Activated T-cell treated with anti-CD3 and anti-CD28 coated beads, Interleukin-2, amount 50 U/mL, for 48 hours (primary cell): ENCODE measurements around the gene PAM.
"Not testable (repeated sequence)": the region's sequence is repeated elsewhere in the genome, so short reads cannot be mapped to it uniquely, and the experiment has no call there.

ENCODE experiments used
- DNase-seq, 2 experiments: peaks; one replicate each; pipeline ENCODE4 v3.0.0-alpha.2; 2020

The PAM gene

GRCh38 chr5:102946414-102946813, 191.3 kb downstream of the PAM start:
- no peak for DNase-seq

DNA sequence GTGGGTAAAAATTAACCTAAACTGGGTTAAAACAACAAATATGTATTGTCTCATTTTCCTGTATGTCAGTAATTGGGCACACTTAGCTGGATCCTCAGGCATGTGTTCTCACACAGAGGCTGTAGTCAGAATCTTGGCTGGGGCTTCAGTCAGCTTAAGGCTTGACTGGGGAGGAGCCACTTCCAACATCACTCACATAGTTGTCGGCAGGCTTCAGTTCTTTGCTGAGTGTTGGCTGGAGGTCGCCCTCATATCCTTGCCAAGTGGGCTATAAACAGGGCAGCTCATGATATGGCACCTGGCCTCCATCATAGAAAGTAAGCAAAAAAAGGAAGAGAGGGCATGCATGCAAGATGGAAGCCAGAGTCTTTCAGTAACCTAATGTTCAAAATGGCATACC, 191.9 kb downstream of the PAM start:
- DNase-seq, result no peak

- DNase-seq, result no peak
These were observed 200.4 kb downstream of the PAM start for GRCh38 chr5:102955488-102955887.

DNA sequence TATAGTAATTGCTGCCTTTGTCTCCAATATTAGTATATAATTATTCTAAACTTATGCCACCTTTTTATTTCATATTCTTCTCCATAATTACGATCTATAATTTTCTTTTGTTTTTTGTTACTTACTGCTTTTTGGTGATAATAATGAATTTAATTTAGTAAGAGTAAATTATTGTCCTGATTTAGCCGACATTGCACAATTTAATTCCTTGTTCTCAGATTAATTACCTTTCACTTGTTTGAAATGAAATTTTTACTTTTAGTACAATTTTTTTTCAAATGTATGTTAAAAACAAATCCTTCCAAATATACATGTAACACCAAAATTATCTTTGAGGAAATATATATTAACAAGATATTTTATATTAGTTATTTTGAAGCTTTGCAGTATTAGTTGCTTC, 201.5 kb downstream of the PAM start:
- DNase-seq, result no peak

DNA sequence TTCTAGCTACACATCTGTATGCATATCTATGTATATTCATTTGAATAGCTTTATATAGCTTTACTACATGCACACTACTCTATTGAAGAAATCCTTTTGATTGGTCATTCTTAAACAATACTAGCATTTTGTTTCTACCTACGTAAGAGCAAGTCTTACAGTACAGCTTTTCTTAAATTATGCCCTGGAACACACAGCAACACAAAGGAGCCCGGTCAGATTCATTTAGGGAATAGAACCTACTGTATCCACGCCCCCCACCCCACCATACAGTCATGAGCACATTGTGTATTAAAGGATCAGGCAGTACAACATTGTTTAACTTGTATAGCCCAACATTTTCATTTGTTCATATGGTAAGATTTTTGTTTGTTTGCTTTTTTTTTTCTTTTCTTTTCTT, 202.0 kb downstream of the PAM start:
- no peak for DNase-seq

- no peak for DNase-seq
These were observed 203.4 kb downstream of the PAM start for GRCh38 chr5:102958481-102959011.

GRCh38 chr5:102959055-102959454, 203.9 kb downstream of the PAM start:
- DNase-seq, result no peak

DNA sequence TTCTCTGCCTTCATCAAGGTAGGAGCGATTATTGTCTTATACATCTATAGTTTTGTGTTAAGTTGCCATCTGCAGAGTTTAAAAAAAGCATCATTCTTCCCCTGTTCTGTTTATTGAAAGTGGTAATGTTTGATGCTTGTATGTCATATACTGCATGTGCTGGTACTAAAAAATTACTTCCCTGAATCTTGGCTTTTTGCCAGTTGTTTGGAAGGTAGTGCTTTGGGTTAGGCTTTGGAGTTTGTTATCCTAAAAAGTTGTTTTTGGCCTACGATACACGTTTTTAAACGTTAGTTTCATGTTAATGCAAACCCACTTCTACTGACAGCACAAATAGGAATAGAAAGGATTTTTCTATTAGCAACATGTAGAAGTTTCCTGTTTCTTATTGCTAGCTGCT, 206.6 kb downstream of the PAM start:
- no peak for DNase-seq

- no peak for DNase-seq
These were observed 210.5 kb downstream of the PAM start for GRCh38 chr5:102965653-102966052.

GRCh38 chr5:102969641-102970040, 214.5 kb downstream of the PAM start:
- no peak for DNase-seq

GRCh38 chr5:102971676-102972293, 216.7 kb downstream of the PAM start:
- DNase-seq, result no peak

DNA sequence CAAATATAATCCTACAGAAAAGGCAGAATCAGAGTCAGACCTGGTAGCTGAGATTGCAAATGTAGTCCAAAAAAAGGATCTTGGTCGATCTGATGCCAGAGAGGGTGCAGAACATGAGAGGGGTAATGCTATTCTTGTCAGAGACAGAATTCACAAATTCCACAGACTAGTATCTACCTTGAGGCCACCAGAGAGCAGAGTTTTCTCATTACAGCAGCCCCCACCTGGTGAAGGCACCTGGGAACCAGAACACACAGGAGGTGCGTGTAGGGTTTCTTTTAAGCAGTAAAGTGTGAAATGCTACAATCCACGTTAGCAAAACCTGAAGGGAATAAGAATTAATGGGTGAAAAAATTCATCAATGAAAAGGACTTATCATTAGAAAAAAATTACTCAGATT, 219.1 kb downstream of the PAM start:
- no peak for DNase-seq

GRCh38 chr5:102975045-102975444, 219.9 kb downstream of the PAM start:
- DNase-seq, result no peak

DNA sequence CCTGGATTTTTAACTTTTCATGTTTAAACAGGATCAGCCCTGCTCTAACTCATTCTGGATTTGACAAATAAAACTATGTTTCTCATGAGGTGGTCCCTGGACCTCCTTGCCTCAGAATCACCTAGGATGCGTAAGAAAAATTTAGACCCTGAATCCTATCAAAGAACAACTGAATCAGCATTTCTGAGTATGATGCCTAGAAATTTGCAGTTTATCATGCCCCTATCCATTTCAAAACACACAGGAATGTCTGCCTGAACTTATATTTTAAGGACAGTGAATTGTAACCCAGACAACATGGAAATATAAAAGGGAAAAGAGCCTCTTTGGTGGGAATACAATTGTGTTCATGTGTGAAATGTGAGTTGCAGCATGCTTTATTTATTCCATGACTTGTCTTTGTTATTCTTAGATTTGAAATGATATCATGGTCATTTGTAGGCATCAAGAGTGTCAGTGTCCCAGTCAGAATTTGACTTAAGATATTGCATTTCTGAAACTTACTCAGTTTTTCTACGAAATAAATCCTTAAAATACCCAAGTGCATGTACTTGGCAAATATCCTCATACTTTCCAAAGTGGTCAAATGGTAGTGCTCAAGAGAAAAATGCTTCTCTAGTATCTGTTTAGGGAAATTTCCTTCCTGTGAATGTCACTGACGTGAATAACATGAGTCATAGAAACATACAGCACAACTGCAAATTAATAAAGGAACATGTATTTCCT, 220.5 kb downstream of the PAM start:
- no peak for DNase-seq

DNA sequence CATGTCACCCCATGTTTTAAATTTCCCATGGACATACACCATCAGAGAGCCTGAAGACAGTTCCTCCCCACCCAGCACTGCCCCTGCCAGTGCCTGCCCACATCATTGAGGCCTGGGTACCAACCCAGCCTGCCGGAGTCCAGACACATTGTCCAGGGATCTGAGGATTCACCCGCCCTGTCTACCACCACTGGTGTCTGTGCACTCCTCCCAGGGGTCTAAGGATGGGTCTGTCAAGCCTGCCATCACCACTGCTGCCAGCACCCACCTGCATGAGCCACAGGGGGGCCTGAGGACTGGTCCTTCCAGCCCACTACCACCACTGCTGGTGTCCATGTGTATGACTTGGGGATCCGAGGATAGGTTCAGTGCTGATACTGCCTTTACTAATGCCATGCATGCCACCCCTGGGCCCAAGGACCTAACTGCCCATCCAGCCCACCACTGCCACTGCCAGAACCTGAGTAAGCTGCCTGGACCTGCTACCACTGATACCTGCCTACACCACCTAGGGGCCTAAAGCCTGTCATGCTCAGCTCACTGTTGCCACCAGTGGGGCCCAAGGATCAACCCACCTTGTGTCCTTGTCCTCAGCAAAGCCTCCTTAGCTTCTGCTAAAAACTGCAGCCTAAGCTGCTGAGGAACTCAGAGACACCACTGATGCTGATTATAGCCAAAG, 227.0 kb downstream of the PAM start:
- DNase-seq, result no peak

DNA sequence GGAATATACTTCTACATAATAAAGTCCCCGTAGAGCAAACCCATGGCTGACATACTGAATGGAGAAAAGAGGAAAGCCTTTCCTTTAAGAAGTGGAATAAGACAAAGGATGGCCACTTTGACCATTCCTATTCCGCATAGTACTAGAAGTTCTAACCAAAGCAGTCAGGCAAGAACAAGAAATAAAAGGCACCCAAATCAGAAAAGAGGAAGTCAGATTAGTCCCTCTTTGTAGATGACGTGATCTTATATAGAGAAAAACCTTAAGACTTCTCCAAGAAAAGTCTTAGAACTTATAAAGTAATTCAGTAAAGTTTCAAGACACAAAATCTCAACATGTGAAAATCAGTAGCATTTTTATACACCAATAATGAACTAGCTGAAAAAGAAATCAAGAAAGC, 231.0 kb downstream of the PAM start:
- no peak for DNase-seq

DNA sequence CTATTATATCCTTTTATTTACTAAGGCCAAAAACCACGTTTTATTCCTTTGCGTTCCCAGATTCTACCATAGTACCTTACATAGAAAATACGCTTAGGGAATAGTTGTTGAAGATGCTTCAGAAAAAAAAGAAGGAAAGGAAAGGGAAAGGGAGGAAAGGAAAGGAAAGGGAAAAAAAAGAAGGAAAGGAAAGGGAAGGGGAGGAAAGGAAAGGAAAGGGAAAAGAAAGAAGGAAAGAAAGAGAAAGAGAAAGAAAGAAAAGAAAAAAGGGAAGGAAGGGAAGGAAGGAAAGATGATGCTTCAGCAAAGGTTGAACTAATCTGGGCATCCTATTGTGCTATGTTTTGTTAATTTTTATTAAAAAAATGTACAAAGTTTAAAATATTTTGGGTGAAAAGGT, 233.4 kb downstream of the PAM start:
- DNase-seq, result no peak

DNA sequence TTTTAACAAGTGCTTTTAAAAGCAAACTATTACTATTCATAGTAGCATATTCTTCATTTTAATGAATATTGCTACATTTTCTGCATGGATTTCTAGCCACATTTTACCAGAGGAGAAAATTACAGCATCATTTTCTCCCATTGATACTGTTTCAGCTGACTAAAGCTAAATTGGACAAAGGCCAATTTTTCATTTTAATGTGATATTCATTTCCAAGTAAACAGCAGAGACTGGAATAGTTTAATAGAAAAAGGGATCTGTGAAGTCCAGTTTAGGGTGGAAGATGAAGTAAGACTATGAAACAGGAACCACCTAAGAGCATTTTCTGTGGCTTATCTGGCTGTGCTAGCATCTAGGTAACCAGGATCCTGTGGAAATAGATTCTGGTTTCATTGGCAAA, 236.7 kb downstream of the PAM start:
- DNase-seq, result no peak

- DNase-seq, result no peak
These were observed 241.0 kb downstream of the PAM start for GRCh38 chr5:102996011-102996575.

- no peak for DNase-seq
These were observed 243.1 kb downstream of the PAM start for GRCh38 chr5:102998224-102998623.

- no peak for DNase-seq
These were observed 244.1 kb downstream of the PAM start for GRCh38 chr5:102999191-102999590.

DNA sequence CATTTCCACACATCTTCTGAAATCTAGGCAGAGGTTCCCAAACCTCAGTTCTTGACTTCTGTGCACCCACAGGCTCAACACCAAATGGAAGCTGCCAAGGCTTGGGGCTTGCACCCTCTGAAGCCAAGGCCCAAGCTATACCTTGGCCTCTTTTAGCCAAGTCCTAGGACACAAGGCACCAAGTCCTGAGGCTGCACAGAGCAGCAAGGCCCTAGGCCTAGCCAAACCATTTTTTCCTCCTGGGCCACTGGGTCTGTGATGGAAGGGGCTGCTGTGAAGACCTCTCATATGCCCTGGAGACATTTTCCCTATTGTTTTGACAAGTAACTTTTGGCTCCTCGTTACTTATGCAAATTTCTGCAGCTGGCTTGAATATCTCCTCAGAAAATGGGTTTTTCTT, 244.5 kb downstream of the PAM start:
- not testable (repeated sequence) for DNase-seq

DNA sequence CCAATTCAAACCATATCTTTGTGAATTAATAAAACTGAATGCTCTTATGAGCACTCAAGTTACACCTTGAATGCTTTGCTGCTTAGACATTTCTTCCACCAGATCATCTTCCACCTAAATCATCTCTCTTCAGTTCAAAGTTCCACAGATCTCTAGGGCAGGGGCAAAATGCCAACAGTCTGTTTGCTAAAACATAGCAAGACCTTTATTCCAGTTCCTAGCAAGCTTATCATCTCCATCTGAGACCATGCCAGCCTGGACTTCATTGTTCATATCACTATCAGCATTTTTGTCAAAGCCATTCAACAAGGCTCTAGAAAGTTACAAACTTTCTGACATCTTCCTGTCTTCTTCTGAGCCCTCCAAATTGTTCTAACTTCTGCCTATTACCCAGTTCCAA, 245.0 kb downstream of the PAM start:
- DNase-seq, result no peak

DNA sequence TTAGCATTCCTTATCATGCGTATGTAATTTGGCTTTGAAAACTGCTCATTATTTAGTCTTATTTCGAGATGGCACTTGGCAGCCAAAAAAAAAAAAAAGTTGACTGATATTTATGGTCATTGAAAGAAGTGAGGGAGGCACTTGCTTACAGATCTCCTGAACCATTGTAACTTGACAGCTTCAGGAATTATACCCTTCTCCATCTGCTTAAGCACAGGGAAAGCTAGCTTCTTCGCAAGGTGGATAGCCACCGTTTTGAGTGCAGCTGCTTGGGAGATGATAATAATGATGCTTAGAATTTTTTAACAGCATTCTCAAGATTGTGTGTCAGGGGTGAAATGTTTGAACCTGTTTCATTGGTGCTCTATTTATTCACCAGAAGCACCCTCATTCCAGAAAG, 248.8 kb downstream of the PAM start:
- DNase-seq, result no peak
